Fibroblast of lung (primary cell): ENCODE measurements around the gene ARID1B.

Experiments
- CTCF ChIP-seq, 2 donors: IDR thresholded peaks in 1 of 2; conservative IDR thresholded peaks in 1 of 2; 1 replicate in 1 of 2; 2 replicates in 1 of 2; pipeline ENCODE4 v1.5.1; 2011 to 2012; ENCODE audit warnings: low read length in 2 of 2, control low read depth in 1 of 2, inconsistent platforms in 1 of 2, low read depth in 1 of 2, mild to moderate bottlenecking in 1 of 2
- EZH2 ChIP-seq: IDR thresholded peaks from 2 replicates; pipeline ENCODE4 v1.5.1; 2012; ENCODE audit warnings: low read length, control low read depth, mild to moderate bottlenecking; ENCODE audit errors: missing control alignments

DNA sequence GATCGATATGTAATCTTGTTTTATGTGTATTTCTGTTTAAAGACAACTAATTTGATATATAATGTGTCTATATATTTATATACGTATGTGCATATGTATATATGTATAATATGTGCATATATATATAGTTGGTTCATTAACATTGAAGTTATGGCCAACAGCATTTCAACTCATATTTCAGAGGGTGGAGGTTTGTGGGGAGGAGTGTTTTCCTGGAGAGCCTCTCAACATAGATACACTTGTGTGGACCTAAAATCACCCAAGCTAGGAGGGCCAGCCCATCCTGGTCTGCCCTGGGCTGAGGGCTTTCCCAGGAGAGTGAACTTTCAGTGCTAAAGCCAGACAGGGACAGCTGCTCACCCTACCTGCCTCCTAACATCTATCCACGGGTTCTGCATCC lies 477.4 kb downstream of the ARID1B start:
- TF ChIP-seq CTCF (conservative IDR thresholded peaks at IDR 0.05 in 1 of 2, IDR thresholded peaks at IDR 0.05 in 1 of 2; ENCODE audit: low read depth in 1 of 2, low read length in 2 of 2) (no peak), EZH2 (no peak)
